WI38 (cell line): ENCODE data around the gene DUSP23.

Experiments
- H3K4me3 ChIP-seq: 2 replicates; pipeline ENCODE4 v1.5.1; 2011; ENCODE audit warnings: low read depth, mild to moderate bottlenecking, control low read depth, low read length
- TF ChIP-seq, protein P1 (sequence below): IDR thresholded peaks from 2 replicates; pipeline ENCODE4 v1.5.1; 2012; ENCODE audit warnings: low read depth, mild to moderate bottlenecking, control low read depth, low read length

Gene DUSP23

DNA sequence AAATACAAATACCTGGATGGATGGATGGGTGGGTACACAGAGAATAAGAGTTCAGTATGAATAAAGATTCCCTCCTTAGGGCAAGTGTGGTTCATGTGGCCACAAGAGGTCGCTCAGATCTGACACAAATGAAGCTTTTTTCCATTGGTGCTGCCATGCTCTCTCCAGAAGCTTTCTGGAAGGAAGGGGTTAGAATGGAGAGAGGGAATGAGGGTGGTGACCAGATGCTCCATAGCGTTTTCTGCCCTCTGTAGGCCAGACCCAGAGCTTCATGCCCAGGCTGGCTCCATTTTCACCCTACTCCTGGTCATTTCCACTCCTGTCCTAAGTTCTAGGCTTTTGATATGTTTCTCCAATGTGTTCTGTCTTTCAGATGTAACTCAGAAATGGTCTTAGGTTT lies 18.1 kb downstream of the DUSP23 start:
- TF ChIP-seq, protein P1, sequence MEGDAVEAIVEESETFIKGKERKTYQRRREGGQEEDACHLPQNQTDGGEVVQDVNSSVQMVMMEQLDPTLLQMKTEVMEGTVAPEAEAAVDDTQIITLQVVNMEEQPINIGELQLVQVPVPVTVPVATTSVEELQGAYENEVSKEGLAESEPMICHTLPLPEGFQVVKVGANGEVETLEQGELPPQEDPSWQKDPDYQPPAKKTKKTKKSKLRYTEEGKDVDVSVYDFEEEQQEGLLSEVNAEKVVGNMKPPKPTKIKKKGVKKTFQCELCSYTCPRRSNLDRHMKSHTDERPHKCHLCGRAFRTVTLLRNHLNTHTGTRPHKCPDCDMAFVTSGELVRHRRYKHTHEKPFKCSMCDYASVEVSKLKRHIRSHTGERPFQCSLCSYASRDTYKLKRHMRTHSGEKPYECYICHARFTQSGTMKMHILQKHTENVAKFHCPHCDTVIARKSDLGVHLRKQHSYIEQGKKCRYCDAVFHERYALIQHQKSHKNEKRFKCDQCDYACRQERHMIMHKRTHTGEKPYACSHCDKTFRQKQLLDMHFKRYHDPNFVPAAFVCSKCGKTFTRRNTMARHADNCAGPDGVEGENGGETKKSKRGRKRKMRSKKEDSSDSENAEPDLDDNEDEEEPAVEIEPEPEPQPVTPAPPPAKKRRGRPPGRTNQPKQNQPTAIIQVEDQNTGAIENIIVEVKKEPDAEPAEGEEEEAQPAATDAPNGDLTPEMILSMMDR, result peak; percentile 64

DNA sequence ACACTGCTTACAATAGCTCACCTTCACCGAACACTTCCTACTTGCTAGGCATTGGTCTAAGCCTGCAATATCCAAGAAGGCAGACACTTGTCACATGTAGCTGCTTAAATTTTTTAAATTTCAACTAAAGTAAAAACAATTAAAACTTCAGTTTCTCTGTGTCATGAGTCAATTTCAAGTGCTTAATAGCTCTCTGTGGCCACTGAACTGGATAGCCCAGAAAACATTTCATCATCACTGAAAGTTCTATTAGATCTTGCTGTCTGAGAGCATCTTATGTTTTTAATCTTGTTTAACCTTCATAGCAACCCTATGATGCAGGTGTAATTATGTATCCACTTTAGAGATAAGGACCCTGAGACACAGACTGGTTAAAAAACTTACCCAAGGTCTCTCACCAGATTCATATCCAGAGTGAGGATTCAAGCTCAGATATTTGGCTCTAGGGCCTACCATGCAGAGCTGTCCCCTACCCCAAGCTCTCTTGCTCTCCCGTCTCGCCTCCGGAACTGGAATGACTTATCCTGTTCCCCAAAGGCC lies 18.8 kb downstream of the DUSP23 start:
- TF ChIP-seq, protein P1, result no peak
- no peak overlapping the region for H3K4me3 ChIP-seq

More for the DNA sequence above, 18.1 kb downstream of the DUSP23 start:
- H3K4me3 ChIP-seq, result no peak overlapping the region

DNA sequence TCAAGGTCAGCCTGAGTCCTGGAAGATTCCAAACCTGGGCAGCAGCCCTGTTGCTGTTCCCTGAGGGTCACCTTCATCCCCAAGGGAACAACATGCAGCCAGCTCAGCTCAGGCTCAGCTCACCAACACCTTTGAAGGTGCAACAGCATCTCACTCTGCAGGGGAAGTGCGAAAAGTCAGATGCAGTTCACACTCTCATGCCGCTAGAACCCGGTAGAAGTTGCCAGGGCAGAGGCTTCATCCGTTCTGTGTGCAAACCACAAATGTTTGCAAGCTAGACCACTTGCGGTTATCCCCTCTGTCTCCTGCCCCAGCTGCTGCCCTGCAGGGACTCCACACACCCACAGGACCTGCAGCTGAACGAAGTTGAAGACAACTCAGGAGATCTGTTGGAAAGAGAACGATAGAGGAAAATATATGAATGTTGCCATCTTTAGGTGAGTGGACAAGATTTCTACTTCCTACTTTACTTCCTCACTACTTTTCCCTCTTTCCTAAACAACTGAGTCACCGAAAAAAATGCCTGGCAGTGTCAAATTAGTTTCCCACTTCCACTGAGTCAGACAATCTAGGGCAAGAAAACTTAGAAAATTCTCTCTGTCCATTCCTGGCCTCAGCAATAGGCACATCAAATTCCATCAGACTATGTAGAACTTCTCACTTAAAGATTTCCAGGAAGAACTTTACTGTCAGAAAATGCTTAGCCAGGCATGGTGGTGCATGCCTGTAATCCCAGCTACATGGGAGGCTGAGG lies 19.6 kb downstream of the DUSP23 start:
- no peak overlapping the region for H3K4me3 ChIP-seq
- TF ChIP-seq, protein P1, result no peak

DNA sequence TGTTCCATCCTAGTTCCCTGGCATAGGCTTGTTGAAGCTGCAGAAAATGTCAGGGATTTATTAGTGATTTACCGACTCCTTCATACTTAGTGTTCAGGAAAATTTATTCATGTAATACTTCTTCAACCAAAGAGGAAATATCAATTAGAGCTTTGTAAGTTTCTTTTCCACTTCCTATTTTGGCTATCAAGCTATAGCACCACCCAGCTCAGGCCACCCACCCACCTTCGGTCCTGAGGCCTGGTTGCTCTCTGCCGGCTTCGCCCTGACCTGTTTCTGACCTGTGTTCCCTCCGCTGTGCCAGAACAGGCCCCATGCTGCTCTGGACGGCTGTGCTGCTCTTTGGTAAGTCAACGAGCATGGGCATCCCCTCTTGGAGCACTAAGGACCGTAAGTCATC lies 21.3 kb downstream of the DUSP23 start, which contains the start of gene FCRL6:
Gene FCRL6, plus strand, starts transcription at position 250 of the 400 bp plus-strand sequence. Its CDS starts 65 bp downstream, at position 315.
- TF ChIP-seq, protein P1, result no peak
- no peak within 1 kb of the TSS for H3K4me3 ChIP-seq

DNA sequence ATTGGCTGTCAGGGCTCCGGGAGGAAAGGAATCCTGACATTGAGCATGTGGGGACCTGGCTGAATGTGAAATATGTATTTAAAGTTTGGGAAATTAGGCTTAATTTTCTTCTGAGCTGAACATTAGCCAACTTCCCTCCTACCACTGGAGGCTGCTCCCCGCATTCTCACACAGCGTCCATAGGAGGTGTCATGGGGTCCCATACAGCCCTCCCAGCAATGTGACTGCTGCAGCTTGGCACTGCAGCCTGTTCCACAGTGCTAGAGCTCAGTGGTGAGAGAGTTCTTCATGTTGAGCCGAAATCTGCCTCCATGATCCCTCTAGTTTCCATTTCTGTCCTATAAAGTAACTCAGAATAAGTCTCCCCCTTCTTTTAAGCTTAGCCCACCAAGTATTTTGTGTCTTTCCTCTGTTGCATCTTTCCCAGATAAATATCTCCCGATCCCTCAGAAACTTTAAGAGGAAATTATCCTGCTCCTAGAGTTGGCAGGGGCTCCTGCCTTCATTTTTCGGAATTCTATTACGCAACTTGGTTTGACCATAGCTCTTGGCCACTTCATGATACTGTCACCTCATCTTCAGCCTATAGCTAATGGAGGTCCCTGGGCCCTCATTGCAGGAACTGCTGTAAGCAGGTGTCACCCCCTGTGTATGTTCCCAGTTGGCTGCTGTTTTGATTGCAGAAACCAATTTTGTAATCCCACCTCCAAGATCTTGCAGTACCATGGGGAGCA lies 23.4 kb downstream of the DUSP23 start:
- H3K4me3 ChIP-seq, result no peak overlapping the region
- TF ChIP-seq, protein P1, result no peak

DNA sequence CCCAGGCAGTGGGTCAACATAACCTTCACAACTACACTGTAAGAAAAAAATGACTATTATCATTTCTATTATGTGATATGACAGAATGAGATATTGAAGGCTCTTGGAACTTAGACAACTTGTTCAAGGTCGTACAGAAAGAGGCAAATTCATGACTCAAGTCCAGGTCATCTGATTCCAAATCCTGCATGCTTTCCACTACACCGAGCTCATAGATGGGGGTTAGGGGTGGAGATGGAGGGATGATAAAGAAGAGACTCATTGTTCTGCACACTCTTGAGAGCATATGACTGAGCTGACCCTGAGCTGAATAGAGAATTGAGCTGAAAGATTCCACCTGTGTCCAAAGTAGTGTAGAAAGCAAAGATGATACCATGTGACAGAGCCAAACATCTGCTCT lies 24.2 kb downstream of the DUSP23 start:
- H3K4me3 ChIP-seq, result no peak overlapping the region
- TF ChIP-seq, protein P1, result no peak

DNA sequence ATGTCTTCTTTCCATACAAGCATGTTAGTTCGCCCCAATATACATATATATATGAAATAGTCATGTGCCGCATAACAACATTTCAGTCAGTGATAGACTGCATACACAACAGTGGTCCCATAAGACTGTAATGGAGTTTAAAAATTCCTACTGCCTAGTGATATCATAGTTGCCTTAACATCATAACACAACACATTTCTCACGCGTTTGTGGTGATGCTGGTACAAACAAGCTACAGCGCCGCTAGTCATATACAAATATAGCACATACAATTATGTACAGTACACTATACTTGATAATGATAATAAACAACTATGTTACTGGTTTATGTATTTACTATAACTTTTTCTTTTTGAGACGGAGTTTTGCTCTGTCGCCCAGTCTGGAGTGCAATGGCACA lies 35.2 kb downstream of the DUSP23 start:
- TF ChIP-seq, protein P1, result no peak
- H3K4me3 ChIP-seq, result no peak overlapping the region
